ENCODE results near the gene EHD1.
"Not testable (repeated sequence)": the region's sequence is repeated elsewhere in the genome, so short reads cannot be mapped to it uniquely, and the experiment has no call there.

The EHD1 gene

DNA sequence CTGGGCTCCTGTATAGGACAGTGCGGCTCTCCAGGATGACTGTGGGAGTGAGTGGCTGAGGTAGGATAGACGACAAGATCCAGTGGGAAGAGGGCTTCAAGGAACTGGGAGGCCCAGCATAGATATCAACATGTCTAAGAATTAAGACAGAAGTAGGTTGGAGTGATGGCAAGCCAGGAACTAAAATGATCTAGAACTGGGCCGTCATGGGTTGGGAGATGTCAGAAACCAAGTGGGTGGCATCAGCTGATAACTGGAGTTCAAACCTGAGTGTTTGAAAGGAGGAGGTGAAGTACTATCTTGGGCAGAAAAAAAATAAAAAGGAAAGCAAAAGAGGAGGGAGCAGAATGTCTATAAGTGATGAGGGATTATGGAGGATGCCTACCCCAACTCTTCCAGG, 60.9 kb downstream of the EHD1 start:
- DNase-seq, result no peak

DNA sequence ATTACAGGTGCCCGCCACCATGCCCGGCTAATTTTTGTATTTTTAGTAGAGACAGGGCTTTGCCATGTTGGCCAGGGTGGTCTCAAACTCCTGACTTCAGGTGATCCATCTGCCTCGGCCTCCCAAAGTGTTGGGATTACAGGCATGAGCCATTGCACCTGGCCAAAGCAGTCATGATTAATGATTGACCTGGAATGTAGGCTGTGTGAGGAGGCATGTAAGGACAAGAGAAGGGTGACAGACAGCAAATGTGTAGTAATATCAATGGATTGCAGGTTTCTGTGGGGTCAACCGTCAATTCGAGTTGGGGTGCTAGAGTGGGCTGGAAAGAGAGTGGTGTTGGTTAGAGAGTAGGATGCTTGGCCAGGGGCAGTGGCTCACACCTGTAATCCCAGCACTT, 63.0 kb downstream of the EHD1 start:
- not testable (repeated sequence) for DNase-seq

DNA sequence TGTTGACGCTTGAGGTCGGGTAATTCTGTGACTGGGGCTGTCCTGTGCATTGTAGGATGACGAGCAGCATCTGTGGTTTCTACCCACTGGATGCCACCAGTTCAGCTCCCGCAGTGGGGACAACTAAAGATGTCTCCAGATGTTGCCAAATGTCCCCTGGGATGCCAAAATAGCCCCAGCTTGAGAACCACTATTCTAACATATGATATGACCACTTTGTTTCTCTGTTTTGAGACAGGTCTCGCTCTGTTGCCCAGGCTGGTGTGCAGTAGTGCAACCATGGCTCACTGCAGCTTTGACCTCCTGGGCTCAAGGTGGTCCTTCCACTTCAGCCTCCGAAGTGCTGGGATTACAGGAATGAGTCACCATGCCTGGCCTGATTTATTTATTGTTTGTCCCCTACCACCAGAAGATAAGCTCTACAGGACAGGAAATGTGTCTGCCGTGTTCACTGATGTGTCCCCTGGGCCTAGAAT, 63.7 kb downstream of the EHD1 start:
- no peak for DNase-seq

DNA sequence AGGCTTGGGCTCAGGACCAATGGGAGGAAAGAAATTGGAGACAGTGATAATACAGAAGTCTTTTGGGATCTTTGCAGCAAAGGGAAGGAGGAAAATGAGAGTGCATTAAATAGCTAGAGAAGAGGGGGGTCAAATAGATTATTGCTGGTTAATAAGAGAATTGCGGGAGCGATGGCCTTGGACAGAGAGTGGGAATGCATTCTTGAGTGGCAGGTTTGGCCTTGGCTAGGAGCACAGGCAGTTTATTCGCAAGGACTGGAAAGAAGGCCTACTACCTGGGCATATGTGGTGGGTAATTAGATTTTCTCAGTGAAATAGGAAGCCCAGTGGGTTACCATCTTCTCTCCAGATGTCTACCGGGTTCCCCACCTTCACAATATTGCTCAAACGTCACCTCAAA, 64.6 kb downstream of the EHD1 start:
- no peak for DNase-seq

DNA sequence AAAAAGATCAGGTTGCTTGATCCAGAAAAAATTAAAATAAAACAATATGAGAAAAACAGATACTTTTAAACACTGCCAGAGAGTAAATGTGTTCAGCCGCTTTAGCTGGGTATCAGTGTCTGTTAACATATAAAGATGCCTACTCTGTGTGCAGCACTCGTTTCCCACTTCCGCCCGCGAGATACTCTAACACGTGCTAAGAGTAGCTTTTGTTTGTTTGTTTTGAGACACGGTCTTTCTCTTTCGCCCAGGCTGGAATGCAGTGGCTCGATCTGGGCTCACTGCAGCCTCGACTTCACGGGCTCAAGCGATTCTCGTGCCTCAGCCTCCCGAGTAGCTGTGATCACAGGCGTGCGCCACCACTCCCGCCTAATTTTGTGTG, 67.5 kb downstream of the EHD1 start:
- no peak for DNase-seq

DNA sequence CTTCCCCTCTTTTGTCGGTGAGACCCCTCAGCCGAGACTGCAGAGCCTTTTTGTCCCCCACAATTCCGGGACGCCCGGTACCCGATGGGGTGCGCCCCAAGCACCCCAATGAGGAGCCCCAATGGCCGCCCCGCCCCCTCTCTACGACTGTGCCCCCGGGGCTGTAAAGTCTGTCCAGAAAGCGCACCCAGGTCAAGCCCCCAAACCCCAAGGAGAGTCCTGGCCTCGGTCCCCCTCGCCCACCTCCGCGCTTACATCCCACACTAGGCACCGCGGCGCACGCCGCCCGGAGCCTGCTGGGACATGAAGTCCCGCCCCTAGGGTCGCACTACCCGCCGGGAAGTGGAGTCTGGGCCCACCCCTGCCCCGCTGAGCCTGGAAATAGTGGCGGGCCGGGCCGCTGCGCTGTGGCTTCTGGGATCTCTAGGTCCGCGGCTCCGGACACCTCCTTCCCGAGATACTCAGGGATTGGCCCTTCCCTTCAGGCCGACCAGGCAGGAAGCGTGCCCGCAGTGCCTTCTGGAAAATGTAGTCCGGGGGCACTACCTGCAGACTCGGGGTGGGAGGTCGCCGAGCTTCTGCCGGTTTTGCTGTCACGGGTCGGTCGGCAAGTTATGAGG, 68.0 kb downstream of the EHD1 start, which contains the start of gene MEN1:
TSS of gene MEN1 (minus strand) at position 281 of the 620 bp plus-strand sequence. CDS start 442 bp downstream, outside the sequence.
- peak; percentile 98 for DNase-seq

DNA sequence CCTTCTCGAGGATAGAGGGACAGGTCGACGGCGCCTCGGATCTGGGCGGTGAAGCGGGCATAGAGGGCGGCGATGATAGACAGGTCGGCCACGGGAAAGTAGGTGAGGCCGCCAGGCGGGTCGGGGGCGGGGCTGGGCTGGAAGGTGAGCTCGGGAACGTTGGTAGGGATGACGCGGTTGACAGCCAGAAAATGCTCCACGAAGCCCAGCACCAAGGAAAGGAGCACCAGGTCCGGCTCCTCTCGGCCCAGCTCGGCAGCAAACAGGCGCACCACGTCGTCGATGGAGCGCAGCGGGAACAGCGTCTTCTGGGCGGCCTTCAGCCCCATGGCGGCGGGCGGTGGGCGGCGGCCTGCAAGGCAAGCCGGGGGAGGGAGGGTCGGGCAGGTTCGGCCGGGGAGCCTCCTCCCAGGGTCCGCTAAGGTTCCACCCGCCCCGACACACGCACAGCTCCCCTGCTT, 68.6 kb downstream of the EHD1 start:
- DNase-seq, result no peak

DNA sequence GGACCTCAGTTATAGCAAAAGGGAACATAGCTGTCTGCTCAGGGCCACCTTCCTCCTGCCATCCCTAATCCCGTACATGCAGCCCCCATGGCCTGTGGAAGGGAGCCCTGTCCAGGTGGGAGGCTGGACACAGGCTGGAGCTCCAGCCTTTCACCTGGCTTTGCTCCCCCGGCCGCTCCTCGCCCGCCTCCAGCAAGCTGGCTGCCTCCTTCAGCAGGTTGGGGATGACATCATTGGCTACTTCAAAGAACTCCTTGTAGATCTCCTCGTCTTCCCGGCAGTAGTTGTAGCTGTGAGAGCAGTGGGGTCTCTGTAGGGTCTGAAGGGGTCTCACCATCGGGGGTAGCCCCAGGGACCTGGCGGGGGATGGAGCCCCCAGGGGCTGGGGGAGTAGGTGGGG, 72.9 kb downstream of the EHD1 start:
- DNase-seq, result no peak

DNA sequence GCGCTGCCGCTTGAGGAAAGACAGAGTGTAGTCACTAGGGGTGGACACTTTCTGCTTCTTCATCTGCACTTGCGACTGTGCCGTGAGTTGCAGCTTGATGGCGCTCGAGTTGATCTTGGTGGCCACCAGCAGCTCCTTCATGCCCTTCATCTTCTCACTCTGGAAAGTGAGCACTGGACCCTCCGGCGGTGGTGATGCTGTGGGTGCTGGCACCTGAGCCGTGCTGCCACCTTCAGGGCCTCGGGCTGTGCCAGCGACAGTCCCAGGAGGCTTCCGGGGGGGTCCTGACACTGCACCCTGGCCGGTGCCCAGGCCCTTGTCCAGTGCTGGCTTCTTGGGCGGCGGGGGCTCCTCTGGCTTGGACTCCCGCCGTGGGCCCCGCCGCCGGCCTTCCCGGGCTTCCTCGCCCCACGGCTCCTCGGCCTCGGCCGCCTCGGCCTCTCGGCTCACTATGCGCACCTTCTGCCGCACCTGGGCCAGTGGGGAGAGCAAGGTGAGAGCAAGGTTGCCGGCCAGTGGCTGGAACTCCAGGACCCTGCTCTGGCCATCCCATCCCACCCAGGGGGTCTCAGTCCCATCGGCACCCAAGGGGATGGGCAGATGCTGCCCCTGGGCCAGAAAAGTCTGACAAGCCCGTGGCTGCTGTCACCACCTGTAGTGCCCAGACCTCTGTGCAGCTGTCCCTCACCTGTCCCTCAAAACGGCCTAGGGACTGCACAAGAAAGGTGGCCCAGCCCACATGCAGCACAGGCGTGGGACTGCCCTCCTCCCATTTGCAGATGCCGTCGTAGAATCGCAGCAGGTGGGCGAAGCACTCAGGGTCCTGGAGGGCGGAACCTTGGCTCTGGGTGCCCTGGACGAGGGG, 73.8 kb downstream of the EHD1 start:
- no peak for DNase-seq

DNA sequence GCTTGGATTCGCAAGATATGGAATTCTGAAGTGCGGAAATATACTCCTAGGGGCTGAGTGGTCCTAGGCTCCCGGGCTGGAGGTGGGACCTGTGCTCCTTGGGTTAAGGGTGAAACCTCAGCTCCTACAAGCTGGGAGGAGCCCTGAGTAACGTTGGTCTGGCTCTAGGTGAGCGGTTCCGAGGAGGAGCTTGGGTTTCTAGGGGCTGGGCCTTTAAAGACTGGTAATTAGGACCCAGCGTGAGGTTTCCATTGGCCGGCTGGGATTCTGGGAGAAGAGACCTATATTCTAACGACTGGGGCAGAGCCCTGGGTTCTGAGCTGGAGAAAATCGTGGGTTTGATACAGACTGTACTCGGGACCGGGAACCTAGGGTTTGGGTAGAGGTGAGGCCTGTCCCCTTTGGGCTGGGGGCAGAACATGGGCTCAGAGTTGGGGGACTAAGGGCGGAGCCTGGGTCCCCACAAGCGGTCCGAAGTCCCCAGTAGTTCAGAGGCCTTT, 74.5 kb downstream of the EHD1 start:
- peak; percentile 32 for DNase-seq

DNA sequence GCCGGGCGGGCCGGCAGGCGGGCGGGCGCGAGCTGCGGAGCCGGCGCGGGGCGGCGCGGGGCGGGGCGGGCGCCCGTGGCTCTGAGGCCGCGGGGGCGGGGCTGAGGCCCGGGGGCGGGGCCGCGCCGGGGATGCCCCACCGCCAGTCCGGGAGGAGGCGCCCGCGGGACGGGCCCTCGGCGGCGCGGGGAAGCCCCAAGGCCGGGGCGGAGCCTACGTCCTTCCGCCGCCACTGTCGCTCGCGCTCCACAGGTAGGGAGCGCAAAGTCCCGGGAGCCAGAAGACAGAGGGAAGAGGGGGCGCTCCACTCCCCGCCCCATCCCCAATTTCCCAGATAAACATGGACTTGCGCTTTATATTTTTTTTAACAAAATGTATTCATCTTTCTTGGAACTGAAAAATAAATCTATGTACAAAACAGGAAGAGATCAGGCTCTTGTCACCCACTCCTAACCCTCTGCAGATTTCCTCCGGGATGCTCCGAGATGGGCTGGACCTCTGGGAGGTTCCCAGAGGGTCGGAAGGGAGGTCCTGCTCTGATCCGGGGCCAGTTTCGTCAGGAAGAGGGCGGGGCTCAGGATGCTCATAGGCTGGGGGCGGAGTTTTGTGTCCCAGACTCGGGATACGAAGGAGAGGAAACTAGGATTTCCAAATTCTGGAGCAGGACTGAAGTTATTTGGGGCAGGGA, 75.1 kb downstream of the EHD1 start, which contains the start of gene MAP4K2:
TSS of gene MAP4K2 (minus strand) at position 57 of the 688 bp plus-strand sequence. CDS start 65 bp downstream, outside the sequence.
- peak; percentile 84 for DNase-seq

DNA sequence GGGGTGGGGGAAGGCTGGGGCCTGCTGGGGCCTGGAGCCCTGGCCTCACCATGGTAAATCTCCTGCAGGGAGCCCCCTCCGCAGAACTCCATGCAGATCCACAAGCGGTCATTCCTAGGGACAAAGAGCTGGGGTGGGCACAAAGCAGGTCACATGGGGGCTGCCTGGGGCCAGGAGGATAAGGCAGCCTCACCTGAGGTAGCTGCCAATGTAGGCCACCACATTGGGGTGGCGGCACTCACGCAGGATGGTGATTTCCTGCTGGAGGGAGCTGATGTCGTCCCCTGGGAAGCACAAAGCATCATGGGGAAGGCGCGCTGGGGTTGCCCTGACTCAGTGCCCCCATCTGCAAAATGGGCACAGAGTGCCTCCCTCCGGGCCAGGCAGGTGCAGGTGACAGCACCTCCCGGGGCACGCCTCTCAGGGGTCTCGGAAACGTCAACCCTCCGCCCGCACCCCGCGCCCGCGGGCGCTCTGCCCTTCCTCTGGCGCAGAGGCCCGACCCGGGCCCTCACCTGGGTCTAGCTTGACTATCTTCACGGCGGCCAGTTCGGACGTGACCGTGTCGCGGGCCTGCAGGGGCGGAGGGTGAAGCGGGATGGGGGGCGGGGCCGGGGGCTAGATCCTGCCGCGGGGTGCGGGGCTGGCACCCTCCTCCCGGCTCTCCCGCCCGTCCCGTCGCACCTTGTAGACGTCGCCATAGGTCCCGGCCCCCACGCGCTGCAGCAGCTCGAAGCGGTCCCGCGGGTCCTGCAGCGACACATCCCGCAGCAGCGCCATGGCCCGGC, 75.9 kb downstream of the EHD1 start:
- DNase-seq, result no peak
